ENCODE measurements around the gene TMEM198.

The TMEM198 gene

GRCh38 chr2:219581346-219581745 is 37.5 kb downstream of the TMEM198 start:
- DNase-seq (ENCODE audit: low read depth), result no peak

- DNase-seq (ENCODE audit: low read depth), result no peak
Measured at GRCh38 chr2:219591091-219591490, 47.3 kb downstream of the TMEM198 start.

- DNase-seq (ENCODE audit: low read depth), result no peak
Measured at GRCh38 chr2:219592736-219593135, 48.9 kb downstream of the TMEM198 start.

- no peak for DNase-seq (ENCODE audit: low read depth)
Measured at GRCh38 chr2:219593154-219593553, 49.3 kb downstream of the TMEM198 start.

GRCh38 chr2:219595256-219595655 is 51.4 kb downstream of the TMEM198 start:
- DNase-seq (ENCODE audit: low read depth), result no peak

- no peak for DNase-seq (ENCODE audit: low read depth)
Measured at GRCh38 chr2:219596954-219597551, 53.2 kb downstream of the TMEM198 start.

GRCh38 chr2:219597552-219598307 is 53.9 kb downstream of the TMEM198 start, which contains the start of gene STK11IP:
Gene STK11IP, plus strand, starts transcription at chr2:219597857. Its CDS starts 263 bp downstream, at chr2:219598120.
- peak; percentile 83 for DNase-seq (ENCODE audit: low read depth)

- no peak for DNase-seq (ENCODE audit: low read depth)
Measured at GRCh38 chr2:219598308-219599078, 54.7 kb downstream of the TMEM198 start.
